ENCODE data around the gene OR10AD1. TPM values are rescaled to one million over a fixed set of nuclear protein-coding genes. Genes with fewer than 3 reads are reported as not detected.

Gene OR10AD1
- not detected for total RNA-seq
- polyA plus RNA-seq = not detected

- Histone ChIP-seq H3K4me3 (ENCODE audit: low read depth in 1 of 3, low read length in 3 of 3) (no peak within 1 kb of the TSS), H3K4me1 (ENCODE audit: control insufficient read depth in 4 of 4, insufficient read depth in 4 of 4, low read length in 3 of 4) (peaks cover 0 to 3% (median 0%) of the 10 kb centered on the region in 4 donors), H3K27me3 (ENCODE audit: control insufficient read depth in 4 of 4, insufficient read depth in 4 of 4, low read length in 3 of 4) (no peaks in the 10 kb centered on the region), H3K9me3 (ENCODE audit: control insufficient read depth in 4 of 4, low read length in 3 of 4) (peaks cover 4 to 25% (median 8%) of the 10 kb centered on the region in 4 donors), H3K9ac (ENCODE audit: low read depth in 1 of 2, low read length in 2 of 2) (no peak within 1 kb of the TSS), H3K27ac (ENCODE audit: low read depth in 1 of 2, low read length in 2 of 2) (no peak within 1 kb of the TSS), H3K36me3 (ENCODE audit: control insufficient read depth in 4 of 4, insufficient read depth in 3 of 4, low read depth in 1 of 4, low read length in 3 of 4) (peaks cover 0 to 4% (median 0%) of the 10 kb centered on the region in 4 donors)
- TF ChIP-seq FOXA2 (IDR thresholded peaks at IDR 0.05) (no peak), YY1 (IDR thresholded peaks at IDR 0.05) (no peak), JUND (IDR thresholded peaks at IDR 0.05) (no peak), HNF4G (IDR thresholded peaks at IDR 0.05) (no peak), EGR1 (IDR thresholded peaks at IDR 0.05; ENCODE audit: low read depth in 2 of 2) (no peak)
- 79% methylated on average over 4 of the region's 4 CpGs for WGBS
- no peak for DNase-seq (ENCODE audit: low spot score)
Measured at GRCh38 chr12:48203192-48203591, at the start of gene OR10AD1. TSS of gene OR10AD1 (minus strand) at chr12:48203292. CDS start at chr12:48203292, 0 bp downstream.

GRCh38 chr12:48247181-48247966, 44.3 kb upstream of the OR10AD1 start:
- WGBS = 73% methylated on average over 5 of the region's 5 CpGs

More at GRCh38 chr12:48247181-48247966, 44.3 kb upstream of the OR10AD1 start:
- TF ChIP-seq EGR1 (IDR thresholded peaks at IDR 0.05; ENCODE audit: low read depth in 2 of 2) (no peak), GABPA (IDR thresholded peaks at IDR 0.05 in 1 of 2, conservative IDR thresholded peaks at IDR 0.05 in 1 of 2) (no peak), RXRA (IDR thresholded peaks at IDR 0.05) (no peak), SP1 (IDR thresholded peaks at IDR 0.05) (no peak), FOXA1 (IDR thresholded peaks at IDR 0.05) (no peak), HNF4A (conservative IDR thresholded peaks at IDR 0.05) (no peak), MAX (IDR thresholded peaks at IDR 0.05) (no peak), HNF4G (IDR thresholded peaks at IDR 0.05) (no peak), NR2F2 (IDR thresholded peaks at IDR 0.05) (no peak), TAF1 (conservative IDR thresholded peaks at IDR 0.05) (no peak)
- TF ChIP-seq, protein P1, sequence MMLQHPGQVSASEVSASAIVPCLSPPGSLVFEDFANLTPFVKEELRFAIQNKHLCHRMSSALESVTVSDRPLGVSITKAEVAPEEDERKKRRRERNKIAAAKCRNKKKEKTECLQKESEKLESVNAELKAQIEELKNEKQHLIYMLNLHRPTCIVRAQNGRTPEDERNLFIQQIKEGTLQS (IDR thresholded peaks at IDR 0.05) = no peak
- TF ChIP-seq, protein P2, sequence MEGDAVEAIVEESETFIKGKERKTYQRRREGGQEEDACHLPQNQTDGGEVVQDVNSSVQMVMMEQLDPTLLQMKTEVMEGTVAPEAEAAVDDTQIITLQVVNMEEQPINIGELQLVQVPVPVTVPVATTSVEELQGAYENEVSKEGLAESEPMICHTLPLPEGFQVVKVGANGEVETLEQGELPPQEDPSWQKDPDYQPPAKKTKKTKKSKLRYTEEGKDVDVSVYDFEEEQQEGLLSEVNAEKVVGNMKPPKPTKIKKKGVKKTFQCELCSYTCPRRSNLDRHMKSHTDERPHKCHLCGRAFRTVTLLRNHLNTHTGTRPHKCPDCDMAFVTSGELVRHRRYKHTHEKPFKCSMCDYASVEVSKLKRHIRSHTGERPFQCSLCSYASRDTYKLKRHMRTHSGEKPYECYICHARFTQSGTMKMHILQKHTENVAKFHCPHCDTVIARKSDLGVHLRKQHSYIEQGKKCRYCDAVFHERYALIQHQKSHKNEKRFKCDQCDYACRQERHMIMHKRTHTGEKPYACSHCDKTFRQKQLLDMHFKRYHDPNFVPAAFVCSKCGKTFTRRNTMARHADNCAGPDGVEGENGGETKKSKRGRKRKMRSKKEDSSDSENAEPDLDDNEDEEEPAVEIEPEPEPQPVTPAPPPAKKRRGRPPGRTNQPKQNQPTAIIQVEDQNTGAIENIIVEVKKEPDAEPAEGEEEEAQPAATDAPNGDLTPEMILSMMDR (IDR thresholded peaks at IDR 0.05; ENCODE audit: low read depth, low read length, missing input control) = no peak
- TF ChIP-seq, protein P3, sequence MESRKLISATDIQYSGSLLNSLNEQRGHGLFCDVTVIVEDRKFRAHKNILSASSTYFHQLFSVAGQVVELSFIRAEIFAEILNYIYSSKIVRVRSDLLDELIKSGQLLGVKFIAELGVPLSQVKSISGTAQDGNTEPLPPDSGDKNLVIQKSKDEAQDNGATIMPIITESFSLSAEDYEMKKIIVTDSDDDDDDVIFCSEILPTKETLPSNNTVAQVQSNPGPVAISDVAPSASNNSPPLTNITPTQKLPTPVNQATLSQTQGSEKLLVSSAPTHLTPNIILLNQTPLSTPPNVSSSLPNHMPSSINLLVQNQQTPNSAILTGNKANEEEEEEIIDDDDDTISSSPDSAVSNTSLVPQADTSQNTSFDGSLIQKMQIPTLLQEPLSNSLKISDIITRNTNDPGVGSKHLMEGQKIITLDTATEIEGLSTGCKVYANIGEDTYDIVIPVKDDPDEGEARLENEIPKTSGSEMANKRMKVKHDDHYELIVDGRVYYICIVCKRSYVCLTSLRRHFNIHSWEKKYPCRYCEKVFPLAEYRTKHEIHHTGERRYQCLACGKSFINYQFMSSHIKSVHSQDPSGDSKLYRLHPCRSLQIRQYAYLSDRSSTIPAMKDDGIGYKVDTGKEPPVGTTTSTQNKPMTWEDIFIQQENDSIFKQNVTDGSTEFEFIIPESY (IDR thresholded peaks at IDR 0.05) = no peak
- Histone ChIP-seq H3K4me1 (ENCODE audit: control insufficient read depth in 4 of 4, insufficient read depth in 4 of 4, low read length in 3 of 4) (no peaks in the 10 kb centered on the region), H3K4me3 (ENCODE audit: low read depth in 1 of 3, low read length in 3 of 3) (no peak overlapping the region), H3K9me3 (ENCODE audit: control insufficient read depth in 4 of 4, low read length in 3 of 4) (peaks cover 0 to 6% (median 3%) of the 10 kb centered on the region in 4 donors), H3K9ac (ENCODE audit: low read depth in 1 of 2, low read length in 2 of 2) (no peak overlapping the region), H3K36me3 (ENCODE audit: control insufficient read depth in 4 of 4, insufficient read depth in 3 of 4, low read depth in 1 of 4, low read length in 3 of 4) (no peaks in the 10 kb centered on the region), H3K27me3 (ENCODE audit: control insufficient read depth in 4 of 4, insufficient read depth in 4 of 4, low read length in 3 of 4) (no peaks in the 10 kb centered on the region), H3K27ac (ENCODE audit: low read depth in 1 of 2, low read length in 2 of 2) (no peak overlapping the region)
- no peak for DNase-seq (ENCODE audit: low spot score)

Data from liver (tissue), 9 donors.